K562 (cell line): ENCODE measurements around the gene KCNJ2. TPM values are rescaled to one million over a fixed set of nuclear protein-coding genes. Genes with fewer than 3 reads are reported as not detected.

Experiments
- ATAC-seq: fragments of 200-7000 bp; cut with Tn5 transposase; 3 replicates; pipeline ENCODE4 v1.9.1; 2020; ENCODE audit warnings: moderate library complexity
- BruUV-seq: library from RNA; stranded (reverse); fragments of 400-500 nt; replicated peaks from 2 replicates; lab custom pipeline; 2021; lab: Mats Ljungman, UMichigan
- CTCF ChIA-PET: fragments of 300-600 bp; formaldehyde crosslinking; extraction: SDS; loops from one replicate; lab custom pipeline; 2021; ENCODE audit warnings: low intra/inter-chr PET ratio; lab: Yijun Ruan, JAX
- POLR2A ChIA-PET: fragments of 300-600, 350-650 bp; sonication (Branson Sonifier 250); formaldehyde crosslinking; extraction: SDS; loops from one replicate; lab custom pipeline; 2021; ENCODE audit warnings: antibody characterized with exemption, inconsistent platforms; lab: Yijun Ruan, JAX
- DNase-seq, 4 experiments: peaks; one replicate each; pipeline versions ENCODE4 v3.0.0 to v3.0.0-alpha.2; 2011 to 2018; ENCODE audit warnings: low spot score in 3 of 4, mixed read lengths in 3 of 4; ENCODE audit errors: extremely low read depth in 1 of 4
- FAIRE-seq: peaks from 2 replicates; lab custom pipeline; 2011; peaks lifted over from hg19 to GRCh38; lab: Jason Lieb, UNC
- H2AFZ ChIP-seq: 2 replicates; pipeline ENCODE4 v1.6.0; 2011; ENCODE audit warnings: low read depth, low read length, control low read depth, inconsistent platforms
- H3K27ac ChIP-seq: fragments of 200-600 bp; 3 replicates; pipeline ENCODE4 v1.8.0; 2011; ENCODE audit warnings: low read depth, mild to moderate bottlenecking, control low read depth, inconsistent platforms, low read length, moderate library complexity, mixed read lengths; ENCODE audit errors: extremely low read depth
- H3K27me3 ChIP-seq, 2 experiments: fragments of 300-600 bp in 1 of 2; 2 replicates in 1 of 2; 3 replicates in 1 of 2; pipeline versions ENCODE4 v1.6.0 to v1.8.0; 2011; ENCODE audit warnings: inconsistent platforms in 2 of 2, low read length in 2 of 2, mild to moderate bottlenecking in 1 of 2, mixed read lengths in 1 of 2, moderate library complexity in 1 of 2; ENCODE audit not compliant: control insufficient read depth in 2 of 2, insufficient read depth in 2 of 2
- H3K36me3 ChIP-seq: fragments of 300-600 bp; 3 replicates; pipeline ENCODE4 v1.8.0; 2011; ENCODE audit warnings: mild to moderate bottlenecking, low read length, inconsistent platforms; ENCODE audit not compliant: control insufficient read depth, insufficient read depth
- H3K4me1 ChIP-seq, 2 experiments: fragments of 200-600 bp in 1 of 2; replicated peaks in 1 of 2; 2 replicates in 1 of 2; 3 replicates in 1 of 2; pipeline versions ENCODE4 v1.5.1 to v1.8.0; 2011; ENCODE audit warnings: inconsistent platforms in 2 of 2, low read length in 2 of 2, mild to moderate bottlenecking in 1 of 2, mixed read lengths in 1 of 2, moderate library complexity in 1 of 2; ENCODE audit not compliant: control insufficient read depth in 2 of 2, insufficient read depth in 2 of 2
- H3K4me2 ChIP-seq: 2 replicates; pipeline ENCODE4 v1.6.1; 2011; ENCODE audit warnings: low read length, control low read depth, inconsistent platforms, mixed read lengths; ENCODE audit not compliant: insufficient read depth
- H3K4me3 ChIP-seq: fragments of 200-600 bp; sonication (generic), shearing (Covaris generic); 2 replicates; pipeline ENCODE4 v1.5.1; 2016; ENCODE audit warnings: control low read depth, inconsistent platforms
- H3K79me2 ChIP-seq: fragments of 200-600 bp; 3 replicates; pipeline ENCODE4 v1.8.0; 2011; ENCODE audit warnings: low read length, inconsistent platforms; ENCODE audit not compliant: control insufficient read depth, insufficient read depth
- H3K9ac ChIP-seq, 2 experiments: 2 replicates each; pipeline versions ENCODE4 v1.6.0 to v1.6.1; 2011; ENCODE audit warnings: low read depth in 2 of 2, low read length in 2 of 2, control low read depth in 1 of 2, inconsistent platforms in 1 of 2, mild to moderate bottlenecking in 1 of 2, mixed read lengths in 1 of 2; ENCODE audit not compliant: insufficient read depth in 1 of 2
- H3K9me1 ChIP-seq: one replicate; pipeline ENCODE4 v1.6.0; 2011; ENCODE audit warnings: inconsistent platforms, mild to moderate bottlenecking, low read length, moderate library complexity; ENCODE audit not compliant: control insufficient read depth, insufficient read depth
- H3K9me3 ChIP-seq: replicated peaks from 2 replicates; pipeline ENCODE4 v1.5.1; 2011; ENCODE audit warnings: low read depth, low read length, inconsistent platforms; ENCODE audit not compliant: control insufficient read depth, insufficient read depth
- H4K20me1 ChIP-seq: replicated peaks from 2 replicates; pipeline ENCODE4 v1.6.1; 2011; ENCODE audit warnings: low read length, inconsistent platforms, mixed read lengths; ENCODE audit not compliant: control insufficient read depth, insufficient read depth
- BMI1 ChIP-seq: fragments of 150-350 bp; IDR thresholded peaks from 2 replicates; pipeline ENCODE4 v1.6.1; 2014; ENCODE audit warnings: low read length
- CXXC5 ChIP-seq: fragments of 250-450 bp; sonication (Bioruptor Pico); IDR thresholded peaks from 2 replicates; pipeline ENCODE4 v1.8.0; 2022; ENCODE audit warnings: inconsistent platforms, mild to moderate bottlenecking, moderate library complexity
- DPF2 ChIP-seq: fragments of 450-650 bp; IDR thresholded peaks from 2 replicates; pipeline ENCODE4 v1.6.1; 2016
- HDGF ChIP-seq: fragments of 450-650 bp; IDR thresholded peaks from 2 replicates; pipeline ENCODE4 v1.6.1; 2016
- MTF1 ChIP-seq: fragments of 250-450 bp; sonication (Bioruptor Pico); IDR thresholded peaks from 2 replicates; pipeline ENCODE4 v1.9.0; 2021; ENCODE audit warnings: moderate library complexity, mild to moderate bottlenecking, inconsistent platforms, borderline replicate concordance
- MYNN ChIP-seq, 2 experiments: sonication (generic); formaldehyde crosslinking in 1 of 2; IDR thresholded peaks; 2 replicates each; pipeline versions ENCODE4 v1.5.0 to v1.6.1; 2016 to 2020; ENCODE audit warnings: antibody characterized with exemption in 1 of 2, missing genetic modification reagents in 1 of 2
- NFE2L1 ChIP-seq: fragments of 450-650 bp; IDR thresholded peaks from 2 replicates; pipeline ENCODE4 v1.6.1; 2016; ENCODE audit warnings: missing genetic modification characterization, low read depth, mild to moderate bottlenecking, missing compliant biosample characterization, moderate library complexity, borderline replicate concordance
- SRSF7 ChIP-seq: fragments of 200-400 bp; formaldehyde crosslinking; optimal IDR thresholded peaks from 2 replicates; pipeline ENCODE3; 2017; ENCODE audit warnings: mild to moderate bottlenecking, low read depth, low read length
- ZFP36 ChIP-seq: fragments of 150-350 bp; IDR thresholded peaks from 2 replicates; pipeline ENCODE4 v1.6.1; 2018; ENCODE audit warnings: low read length, low read depth; ENCODE audit not compliant: partially characterized antibody
- ZKSCAN8 ChIP-seq: fragments of 200-800 bp; sonication (Bioruptor generic); IDR thresholded peaks from 2 replicates; pipeline ENCODE4 v1.6.1; 2016; ENCODE audit warnings: missing genetic modification characterization, missing compliant biosample characterization
- ZNF445 ChIP-seq: fragments of 250-450 bp; sonication (Bioruptor Pico); IDR thresholded peaks from 2 replicates; pipeline ENCODE4 v1.4.0; 2020; ENCODE audit warnings: low read depth, mild to moderate bottlenecking, moderate library complexity
- ZNF551 ChIP-seq: fragments of 250-450 bp; sonication (Bioruptor Pico); IDR thresholded peaks from 2 replicates; pipeline ENCODE4 v1.5.0; 2021; ENCODE audit warnings: mild to moderate bottlenecking, moderate library complexity
- WGBS: fragments of 100-300 bp; shearing (Covaris generic); methylation state at CpG from one replicate; pipeline ENCODE4 v1.1.6; 2016; ENCODE audit warnings: low coverage, mixed read lengths; ENCODE audit not compliant: insufficient coverage; ENCODE audit errors: missing lambda C conversion rate; 5-methylcytosine and 5-hydroxymethylcytosine counted together
- in situ Hi-C: fragments of 300-500 bp; cut with MboI; formaldehyde crosslinking; loops from 4 replicates; pipeline ENCODE4 v1.15.0; 2018; ENCODE audit warnings: inconsistent platforms, mixed read lengths
- intact Hi-C: fragments of 100-400 bp; cut with micrococcal nuclease; formaldehyde crosslinking; loops from 2 replicates; pipeline ENCODE4 v1.14.2; 2022
- polyA plus RNA-seq, 8 experiments: library from polyadenylated mRNA; depleted of rRNA in 4 of 8; stranded (reverse) in 5 of 8; unstranded in 3 of 8; fragments of >200 nt; fragmentation: Nextera tagmentation in 2 of 8; fragmentation: Illumina TruSeq in 1 of 8; extraction: Ambion mirVana in 2 of 8; extraction: Trizol in 1 of 8; gene quantifications; 2 replicates each; pipeline versions ENCODE4 v1.2.1 to v1.2.3, GENCODE V29; 2011 to 2014; ENCODE audit warnings: inconsistent platforms in 1 of 8, missing spikeins in 1 of 8
- total RNA-seq, 7 experiments: library from RNA; depleted of rRNA in 6 of 7; stranded (reverse); fragments of >200 nt in 6 of 7; fragmentation: Illumina TruSeq in 2 of 7; extraction: Trizol in 2 of 7; gene quantifications; 2 replicates each; pipeline versions ENCODE4 v1.2.1 to v1.2.3, GENCODE V29; 2011 to 2021; ENCODE audit warnings: low replicate concordance in 1 of 7
- TF ChIP-seq, protein P1 (sequence below): fragments of 250-450 bp; sonication (Bioruptor Pico); IDR thresholded peaks from 2 replicates; pipeline ENCODE4 v1.4.0; 2020; ENCODE audit warnings: borderline replicate concordance
- TF ChIP-seq, protein P2 (sequence below): IDR thresholded peaks from 2 replicates; pipeline ENCODE4 v1.6.1; 2016; ENCODE audit warnings: missing genetic modification characterization, missing compliant biosample characterization
- TF ChIP-seq, protein P3 (sequence below): fragments of 250-450 bp; sonication (Bioruptor Pico); IDR thresholded peaks from 2 replicates; pipeline ENCODE4 v1.9.0; 2021; ENCODE audit warnings: mild to moderate bottlenecking

The KCNJ2 gene
- total and polyA plus RNA-seq, 9 of the 15 experiments (the other 6 are each of a cell fraction or from before 2014, with no cell fraction given) = not detected

DNA sequence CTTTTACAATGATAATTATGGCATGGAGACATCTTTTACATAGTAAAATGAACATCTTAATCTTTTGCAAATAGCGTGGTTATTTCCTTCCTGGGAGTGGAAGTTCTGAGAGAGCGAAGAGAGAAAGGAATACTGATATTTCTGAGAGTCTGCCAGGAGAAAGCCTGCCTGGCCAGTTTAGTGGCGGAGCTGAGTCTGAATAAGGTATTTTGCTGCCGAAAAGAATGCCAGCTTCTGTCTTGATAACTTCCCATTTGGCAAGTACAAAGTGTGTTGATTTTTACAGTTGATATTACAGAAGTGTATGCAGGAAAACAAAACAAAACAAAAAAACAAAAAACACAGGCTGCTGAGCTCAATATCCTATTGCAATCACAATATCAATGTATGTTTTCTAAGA, 55.9 kb downstream of the KCNJ2 start:
- no peak overlapping the region for H3K27ac ChIP-seq
- no peaks in the 10 kb centered on the region for H3K79me2 ChIP-seq
- DNase-seq (no peak), ATAC-seq (no peak), FAIRE-seq (no peak)
- no peak for TF ChIP-seq SRSF7
- TF ChIP-seq, protein P1, sequence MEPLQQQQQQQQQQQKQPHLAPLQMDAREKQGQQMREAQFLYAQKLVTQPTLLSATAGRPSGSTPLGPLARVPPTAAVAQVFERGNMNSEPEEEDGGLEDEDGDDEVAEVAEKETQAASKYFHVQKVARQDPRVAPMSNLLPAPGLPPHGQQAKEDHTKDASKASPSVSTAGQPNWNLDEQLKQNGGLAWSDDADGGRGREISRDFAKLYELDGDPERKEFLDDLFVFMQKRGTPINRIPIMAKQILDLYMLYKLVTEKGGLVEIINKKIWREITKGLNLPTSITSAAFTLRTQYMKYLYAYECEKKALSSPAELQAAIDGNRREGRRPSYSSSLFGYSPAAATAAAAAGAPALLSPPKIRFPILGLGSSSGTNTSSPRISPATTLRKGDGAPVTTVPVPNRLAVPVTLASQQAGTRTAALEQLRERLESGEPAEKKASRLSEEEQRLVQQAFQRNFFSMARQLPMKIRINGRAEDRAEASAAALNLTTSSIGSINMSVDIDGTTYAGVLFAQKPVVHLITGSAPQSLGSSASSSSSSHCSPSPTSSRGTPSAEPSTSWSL (CRISPR knock-in tag) = no peak
- no peak for TF ChIP-seq ZFP36
- TF ChIP-seq HDGF = no peak
- no peak for TF ChIP-seq ZNF551 (CRISPR knock-in tag)
- no peak for TF ChIP-seq CXXC5 (CRISPR knock-in tag)
- TF ChIP-seq NFE2L1 (tag) = no peak
- TF ChIP-seq, protein P2, sequence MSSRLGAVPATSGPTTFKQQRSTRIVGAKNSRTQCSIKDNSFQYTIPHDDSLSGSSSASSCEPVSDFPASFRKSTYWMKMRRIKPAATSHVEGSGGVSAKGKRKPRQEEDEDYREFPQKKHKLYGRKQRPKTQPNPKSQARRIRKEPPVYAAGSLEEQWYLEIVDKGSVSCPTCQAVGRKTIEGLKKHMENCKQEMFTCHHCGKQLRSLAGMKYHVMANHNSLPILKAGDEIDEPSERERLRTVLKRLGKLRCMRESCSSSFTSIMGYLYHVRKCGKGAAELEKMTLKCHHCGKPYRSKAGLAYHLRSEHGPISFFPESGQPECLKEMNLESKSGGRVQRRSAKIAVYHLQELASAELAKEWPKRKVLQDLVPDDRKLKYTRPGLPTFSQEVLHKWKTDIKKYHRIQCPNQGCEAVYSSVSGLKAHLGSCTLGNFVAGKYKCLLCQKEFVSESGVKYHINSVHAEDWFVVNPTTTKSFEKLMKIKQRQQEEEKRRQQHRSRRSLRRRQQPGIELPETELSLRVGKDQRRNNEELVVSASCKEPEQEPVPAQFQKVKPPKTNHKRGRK (tag) = no peak
- TF ChIP-seq MYNN (IDR thresholded peaks at IDR 0.05) = no peak
- TF ChIP-seq MYNN (CRISPR knock-in tag; IDR thresholded peaks at IDR 0.05) = no peak
- TF ChIP-seq MTF1 = no peak
- no peak for TF ChIP-seq BMI1
- TF ChIP-seq DPF2 = no peak
- no peak for TF ChIP-seq ZKSCAN8
- TF ChIP-seq, protein P3, sequence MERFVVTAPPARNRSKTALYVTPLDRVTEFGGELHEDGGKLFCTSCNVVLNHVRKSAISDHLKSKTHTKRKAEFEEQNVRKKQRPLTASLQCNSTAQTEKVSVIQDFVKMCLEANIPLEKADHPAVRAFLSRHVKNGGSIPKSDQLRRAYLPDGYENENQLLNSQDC = no peak
- no peak for TF ChIP-seq ZNF445 (CRISPR knock-in tag)
- H3K27me3 ChIP-seq = no peaks in the 10 kb centered on the region
- no peaks in the 10 kb centered on the region for H3K9me1 ChIP-seq
- no peak overlapping the region for H2AFZ ChIP-seq
- ChIA-PET POLR2A (no interaction called here), CTCF (no interaction called here)
- no peak overlapping the region for H3K4me2 ChIP-seq
- H3K36me3 ChIP-seq = no peaks in the 10 kb centered on the region
- WGBS = 0% methylated on average over 4 of the region's 4 CpGs
- no peaks in the 10 kb centered on the region for H3K9me3 ChIP-seq
- BruUV-seq = no TSS peak
- H3K9ac ChIP-seq = no peak overlapping the region
- H3K4me1 ChIP-seq = no peaks in the 10 kb centered on the region
- no peaks in the 10 kb centered on the region for H4K20me1 ChIP-seq
- no peak overlapping the region for H3K4me3 ChIP-seq
- in situ Hi-C loops = no loop called here
- intact Hi-C loops = no loop called here
